ENCODE measurements around the gene RAPGEF2. TPM values are rescaled to one million over a fixed set of nuclear protein-coding genes. Genes with fewer than 3 reads are reported as not detected.

RAPGEF2 gene
- total RNA-seq, 1 experiment from 2014 or later, result 17.6 TPM

GRCh38 chr4:159290321-159291030, 187.6 kb downstream of the RAPGEF2 start:
- H3K27ac ChIP-seq (ENCODE audit: low read length), result no peak overlapping the region
- no peak for DNase-seq (ENCODE audit: low read depth, low spot score)

DNA sequence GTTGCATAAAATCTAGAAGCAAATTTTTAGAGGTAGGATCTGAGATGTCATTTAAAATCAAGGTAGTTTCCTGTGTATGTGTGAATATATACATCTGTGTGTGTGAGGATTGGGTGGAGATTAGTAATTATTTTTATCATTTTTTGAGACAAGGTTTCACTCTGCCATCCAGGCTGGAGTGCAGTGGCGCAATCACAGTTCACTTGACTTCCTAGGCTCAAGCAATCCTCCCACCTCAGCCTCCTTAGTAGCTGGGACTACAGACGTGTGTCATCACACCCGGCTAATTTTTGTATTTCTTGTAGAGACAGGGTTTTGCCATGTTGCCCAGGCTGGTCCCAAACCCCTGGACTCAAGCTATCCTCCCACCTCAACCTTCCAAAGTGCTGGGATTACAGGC, 188.3 kb downstream of the RAPGEF2 start:
- CTCF ChIA-PET, result no interaction called here
- in situ Hi-C loops (cut with HindIII; ENCODE audit: low pct_unique_long_range_greater_than_20kb, low sequenced_read_pairs) (no loop called here), intact Hi-C loops (cut with micrococcal nuclease; ENCODE audit: unreplicated experiment) (no loop called here)
- H3K27ac ChIP-seq (ENCODE audit: low read length), result no peak overlapping the region
- H3K36me3 ChIP-seq (ENCODE audit: control insufficient read depth, insufficient read depth, low read length), result no peaks in the 10 kb centered on the region
- BruUV-seq (replicated peaks), result no TSS peak
- H3K27me3 ChIP-seq (ENCODE audit: control insufficient read depth, insufficient read depth, low read length), result no peaks in the 10 kb centered on the region
- DNase-seq (ENCODE audit: low read depth, low spot score) (no peak), ATAC-seq (no peak)
- POLR2A ChIA-PET, result no interaction called here
- no peak overlapping the region for H3K4me3 ChIP-seq (ENCODE audit: low read depth in 2 of 2, low read length in 2 of 2)
- TF ChIP-seq SIN3A (IDR thresholded peaks at IDR 0.05; ENCODE audit: borderline replicate concordance, insufficient read depth, low read depth, low read length) (no peak), POLR2AphosphoS5 (IDR thresholded peaks at IDR 0.05; ENCODE audit: low read depth, low read length) (no peak), TCF7L2 (IDR thresholded peaks at IDR 0.05; ENCODE audit: low read depth, low read length) (no peak)
- TF ChIP-seq, protein P1, sequence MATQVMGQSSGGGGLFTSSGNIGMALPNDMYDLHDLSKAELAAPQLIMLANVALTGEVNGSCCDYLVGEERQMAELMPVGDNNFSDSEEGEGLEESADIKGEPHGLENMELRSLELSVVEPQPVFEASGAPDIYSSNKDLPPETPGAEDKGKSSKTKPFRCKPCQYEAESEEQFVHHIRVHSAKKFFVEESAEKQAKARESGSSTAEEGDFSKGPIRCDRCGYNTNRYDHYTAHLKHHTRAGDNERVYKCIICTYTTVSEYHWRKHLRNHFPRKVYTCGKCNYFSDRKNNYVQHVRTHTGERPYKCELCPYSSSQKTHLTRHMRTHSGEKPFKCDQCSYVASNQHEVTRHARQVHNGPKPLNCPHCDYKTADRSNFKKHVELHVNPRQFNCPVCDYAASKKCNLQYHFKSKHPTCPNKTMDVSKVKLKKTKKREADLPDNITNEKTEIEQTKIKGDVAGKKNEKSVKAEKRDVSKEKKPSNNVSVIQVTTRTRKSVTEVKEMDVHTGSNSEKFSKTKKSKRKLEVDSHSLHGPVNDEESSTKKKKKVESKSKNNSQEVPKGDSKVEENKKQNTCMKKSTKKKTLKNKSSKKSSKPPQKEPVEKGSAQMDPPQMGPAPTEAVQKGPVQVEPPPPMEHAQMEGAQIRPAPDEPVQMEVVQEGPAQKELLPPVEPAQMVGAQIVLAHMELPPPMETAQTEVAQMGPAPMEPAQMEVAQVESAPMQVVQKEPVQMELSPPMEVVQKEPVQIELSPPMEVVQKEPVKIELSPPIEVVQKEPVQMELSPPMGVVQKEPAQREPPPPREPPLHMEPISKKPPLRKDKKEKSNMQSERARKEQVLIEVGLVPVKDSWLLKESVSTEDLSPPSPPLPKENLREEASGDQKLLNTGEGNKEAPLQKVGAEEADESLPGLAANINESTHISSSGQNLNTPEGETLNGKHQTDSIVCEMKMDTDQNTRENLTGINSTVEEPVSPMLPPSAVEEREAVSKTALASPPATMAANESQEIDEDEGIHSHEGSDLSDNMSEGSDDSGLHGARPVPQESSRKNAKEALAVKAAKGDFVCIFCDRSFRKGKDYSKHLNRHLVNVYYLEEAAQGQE (IDR thresholded peaks at IDR 0.05; ENCODE audit: insufficient read depth in 1 of 2, low read depth in 2 of 2, low read length in 1 of 2), result no peak
- TF ChIP-seq, protein P2, sequence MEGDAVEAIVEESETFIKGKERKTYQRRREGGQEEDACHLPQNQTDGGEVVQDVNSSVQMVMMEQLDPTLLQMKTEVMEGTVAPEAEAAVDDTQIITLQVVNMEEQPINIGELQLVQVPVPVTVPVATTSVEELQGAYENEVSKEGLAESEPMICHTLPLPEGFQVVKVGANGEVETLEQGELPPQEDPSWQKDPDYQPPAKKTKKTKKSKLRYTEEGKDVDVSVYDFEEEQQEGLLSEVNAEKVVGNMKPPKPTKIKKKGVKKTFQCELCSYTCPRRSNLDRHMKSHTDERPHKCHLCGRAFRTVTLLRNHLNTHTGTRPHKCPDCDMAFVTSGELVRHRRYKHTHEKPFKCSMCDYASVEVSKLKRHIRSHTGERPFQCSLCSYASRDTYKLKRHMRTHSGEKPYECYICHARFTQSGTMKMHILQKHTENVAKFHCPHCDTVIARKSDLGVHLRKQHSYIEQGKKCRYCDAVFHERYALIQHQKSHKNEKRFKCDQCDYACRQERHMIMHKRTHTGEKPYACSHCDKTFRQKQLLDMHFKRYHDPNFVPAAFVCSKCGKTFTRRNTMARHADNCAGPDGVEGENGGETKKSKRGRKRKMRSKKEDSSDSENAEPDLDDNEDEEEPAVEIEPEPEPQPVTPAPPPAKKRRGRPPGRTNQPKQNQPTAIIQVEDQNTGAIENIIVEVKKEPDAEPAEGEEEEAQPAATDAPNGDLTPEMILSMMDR (IDR thresholded peaks at IDR 0.05), result no peak
- H3K9me3 ChIP-seq (ENCODE audit: control insufficient read depth, insufficient read depth, low read depth, low read length), result no peaks in the 10 kb centered on the region
- no peaks in the 10 kb centered on the region for H3K4me1 ChIP-seq (ENCODE audit: control insufficient read depth, insufficient read depth, low read length)

More at GRCh38 chr4:159290321-159291030, 187.6 kb downstream of the RAPGEF2 start:
- no peaks in the 10 kb centered on the region for H3K9me3 ChIP-seq (ENCODE audit: control insufficient read depth, insufficient read depth, low read depth, low read length)
- no peak overlapping the region for H3K4me3 ChIP-seq (ENCODE audit: low read depth in 2 of 2, low read length in 2 of 2)
- no peaks in the 10 kb centered on the region for H3K36me3 ChIP-seq (ENCODE audit: control insufficient read depth, insufficient read depth, low read length)
- no peaks in the 10 kb centered on the region for H3K4me1 ChIP-seq (ENCODE audit: control insufficient read depth, insufficient read depth, low read length)
- BruUV-seq (replicated peaks), result no TSS peak
- no peaks in the 10 kb centered on the region for H3K27me3 ChIP-seq (ENCODE audit: control insufficient read depth, insufficient read depth, low read length)
- TF ChIP-seq, protein P2 (IDR thresholded peaks at IDR 0.05), result no peak
- no peak for TF ChIP-seq POLR2AphosphoS5 (IDR thresholded peaks at IDR 0.05; ENCODE audit: low read depth, low read length)
- TF ChIP-seq, protein P1 (IDR thresholded peaks at IDR 0.05; ENCODE audit: insufficient read depth in 1 of 2, low read depth in 2 of 2, low read length in 1 of 2), result no peak
- TF ChIP-seq SIN3A (IDR thresholded peaks at IDR 0.05; ENCODE audit: borderline replicate concordance, insufficient read depth, low read depth, low read length), result no peak
- TF ChIP-seq TCF7L2 (IDR thresholded peaks at IDR 0.05; ENCODE audit: low read depth, low read length), result no peak
- ATAC-seq, result no peak
- intact Hi-C loops (cut with micrococcal nuclease; ENCODE audit: unreplicated experiment), result no loop called here
- in situ Hi-C loops (cut with HindIII; ENCODE audit: low pct_unique_long_range_greater_than_20kb, low sequenced_read_pairs), result no loop called here
- POLR2A ChIA-PET, result no interaction called here
- CTCF ChIA-PET, result no interaction called here

Measured in Panc1 (cell line).